ENCODE data around the gene APOO. TPM values are rescaled to one million over a fixed set of nuclear protein-coding genes. Genes with fewer than 3 reads are reported as not detected.

The APOO gene
- total RNA-seq, 1 experiment from 2014 or later, result 23.4 TPM

Other genes starting within 250 kb of the APOO start
- 185 and 187 TPM in 2 replicates for gene PRDX4, start 240.4 kb downstream of the APOO start, total RNA-seq (2022)
- 35.1 and 40.9 TPM in 2 replicates for gene ACOT9, start 164.7 kb downstream of the APOO start, total RNA-seq (2022)
- gene SAT1, start 124.8 kb downstream of the APOO start, total RNA-seq (2022), result 151 and 155 TPM in 2 replicates
- not detected in 2 replicates for gene CXorf58, start 68 bp upstream of the APOO start, total RNA-seq (2022)
- gene KLHL15, start 119.2 kb upstream of the APOO start, total RNA-seq (2022), result 7.1 and 7.4 TPM in 2 replicates
- 240 and 270 TPM in 2 replicates for gene EIF2S3, start 147.0 kb upstream of the APOO start, total RNA-seq (2022)
- 33.6 and 36.1 TPM in 2 replicates for gene ZFX, start 241.8 kb upstream of the APOO start, total RNA-seq (2022)

Data from Caco-2 (cell line).